NCI-H2029 treated with DMSO at 0.1 percent for 48 hours (cell line): ENCODE measurements around the gene CDH23.
"Not testable (repeated sequence)": the region's sequence is repeated elsewhere in the genome, so short reads cannot be mapped to it uniquely, and the experiment has no call there.

ENCODE experiments used
- DNase-seq: peaks from one replicate; lab custom pipeline; 2025; lab: John Stamatoyannopoulos, UW

Gene CDH23

GRCh38 chr10:71838264-71839211, 441.8 kb downstream of the CDH23 start:
- no peak for DNase-seq

- DNase-seq: no peak
Observed at GRCh38 chr10:71840177-71840957, 443.6 kb downstream of the CDH23 start.

GRCh38 chr10:71840958-71841335, 444.2 kb downstream of the CDH23 start:
- DNase-seq: no peak

- DNase-seq: no peak
Observed at GRCh38 chr10:71842422-71842821, 445.7 kb downstream of the CDH23 start.

- no peak for DNase-seq
Observed at GRCh38 chr10:71842856-71843686, 446.4 kb downstream of the CDH23 start.

GRCh38 chr10:71844084-71844483, 447.4 kb downstream of the CDH23 start:
- no peak for DNase-seq

GRCh38 chr10:71844695-71845094, 448.0 kb downstream of the CDH23 start:
- no peak for DNase-seq

GRCh38 chr10:71845410-71846405, 449.0 kb downstream of the CDH23 start:
- no peak for DNase-seq

- DNase-seq: no peak
Observed at GRCh38 chr10:71846816-71847215, 450.1 kb downstream of the CDH23 start.

- DNase-seq: no peak
Observed at GRCh38 chr10:71847418-71847817, 450.7 kb downstream of the CDH23 start.

GRCh38 chr10:71848325-71849275, 451.9 kb downstream of the CDH23 start:
- DNase-seq: no peak

- DNase-seq: no peak
Observed at GRCh38 chr10:71849461-71849908, 452.8 kb downstream of the CDH23 start.

- no peak for DNase-seq
Observed at GRCh38 chr10:71850021-71850742, 453.5 kb downstream of the CDH23 start.

GRCh38 chr10:71850743-71851464, 454.2 kb downstream of the CDH23 start, which contains the start of gene PSAP:
TSS of gene PSAP (minus strand) at chr10:71851251. CDS start at chr10:71851221, 30 bp downstream.
- DNase-seq: peak; percentile 62

- not testable (repeated sequence) for DNase-seq
Observed at GRCh38 chr10:71851465-71852095, 454.9 kb downstream of the CDH23 start.

GRCh38 chr10:71852355-71852937, 455.7 kb downstream of the CDH23 start:
- DNase-seq: no peak

- no peak for DNase-seq
Observed at GRCh38 chr10:71854031-71854430, 457.3 kb downstream of the CDH23 start.
